OCI-LY1 (cell line): ENCODE results near the gene ENO4.

Experiments used
- H2AFZ ChIP-seq: fragments of 200-600 bp; sonication (generic), shearing (Covaris generic); 2 replicates; pipeline ENCODE4 v1.6.0; 2014; ENCODE audit warnings: antibody characterized with exemption, mild to moderate bottlenecking, low read length
- H3F3A ChIP-seq: fragments of 200-600 bp; sonication (generic), shearing (Covaris generic); 2 replicates; pipeline ENCODE4 v1.6.0; 2014; ENCODE audit warnings: mild to moderate bottlenecking, antibody characterized with exemption, low read length, moderate library complexity; ENCODE audit not compliant: insufficient read depth
- H3K27ac ChIP-seq: fragments of 200-600 bp; sonication (generic); 2 replicates; pipeline ENCODE4 v1.5.1; 2014; ENCODE audit warnings: low read length, mixed run types, mild to moderate bottlenecking, low read depth; ENCODE audit not compliant: poor library complexity, severe bottlenecking
- H3K27me3 ChIP-seq: fragments of 200-600 bp; sonication (generic); 2 replicates; pipeline ENCODE4 v1.6.0; 2014; ENCODE audit warnings: antibody characterized with exemption, mild to moderate bottlenecking, low read length, moderate library complexity; ENCODE audit not compliant: insufficient read depth
- H3K36me3 ChIP-seq: fragments of 200-600 bp; sonication (generic); 2 replicates; pipeline ENCODE4 v1.6.1; 2014; ENCODE audit warnings: mild to moderate bottlenecking, antibody characterized with exemption, low read length, moderate library complexity, mixed read lengths; ENCODE audit not compliant: insufficient read depth
- H3K4me1 ChIP-seq: fragments of 200-600 bp; sonication (generic); 2 replicates; pipeline ENCODE4 v1.5.1; 2014; ENCODE audit warnings: mild to moderate bottlenecking, low read length, moderate library complexity; ENCODE audit not compliant: insufficient read depth, severe bottlenecking
- H3K4me2 ChIP-seq: fragments of 200-600 bp; sonication (generic), shearing (Covaris generic); 2 replicates; pipeline ENCODE4 v1.6.1; 2014; ENCODE audit warnings: low read length
- H3K4me3 ChIP-seq: fragments of 200-600 bp; sonication (generic); 2 replicates; pipeline ENCODE4 v1.5.1; 2014; ENCODE audit warnings: low read length, low read depth, mild to moderate bottlenecking, mixed read lengths; ENCODE audit not compliant: poor library complexity, severe bottlenecking
- H3K79me2 ChIP-seq: fragments of 200-600 bp; shearing (Covaris generic); 2 replicates; pipeline ENCODE4 v1.6.1; 2016; ENCODE audit warnings: mixed run types, low read length, mixed read lengths; ENCODE audit not compliant: insufficient read depth
- H3K9ac ChIP-seq: fragments of 200-600 bp; sonication (generic), shearing (Covaris generic); 2 replicates; pipeline ENCODE4 v1.6.1; 2014; ENCODE audit warnings: mild to moderate bottlenecking, low read length, mixed read lengths
- H3K9me2 ChIP-seq: fragments of 200-600 bp; sonication (generic), shearing (Covaris generic); 2 replicates; pipeline ENCODE4 v1.6.1; 2014; ENCODE audit warnings: low read depth, mild to moderate bottlenecking, low read length, mixed read lengths
- H3K9me3 ChIP-seq: fragments of 200-600 bp; shearing (Covaris generic); 2 replicates; pipeline ENCODE4 v1.6.1; 2014; ENCODE audit warnings: low read length, mixed read lengths
- H4K20me1 ChIP-seq: fragments of 200-600 bp; sonication (generic), shearing (Covaris generic); 2 replicates; pipeline ENCODE4 v1.6.0; 2016; ENCODE audit warnings: mild to moderate bottlenecking, low read length; ENCODE audit not compliant: insufficient read depth
- EZH2 ChIP-seq: fragments of 200-600 bp; sonication (generic), shearing (Covaris generic); IDR thresholded peaks from 2 replicates; pipeline ENCODE4 v1.8.0; 2017; ENCODE audit warnings: borderline replicate concordance, mixed run types, mild to moderate bottlenecking, antibody characterized with exemption, low read length, moderate library complexity, mixed read lengths
- TF ChIP-seq, protein P1 (sequence below): fragments of 200-600 bp; sonication (generic), shearing (Covaris generic); IDR thresholded peaks from 2 replicates; pipeline ENCODE4 v1.5.1; 2017; ENCODE audit warnings: mild to moderate bottlenecking, antibody characterized with exemption, low read length, moderate library complexity, mixed read lengths

The ENO4 gene, protein sequence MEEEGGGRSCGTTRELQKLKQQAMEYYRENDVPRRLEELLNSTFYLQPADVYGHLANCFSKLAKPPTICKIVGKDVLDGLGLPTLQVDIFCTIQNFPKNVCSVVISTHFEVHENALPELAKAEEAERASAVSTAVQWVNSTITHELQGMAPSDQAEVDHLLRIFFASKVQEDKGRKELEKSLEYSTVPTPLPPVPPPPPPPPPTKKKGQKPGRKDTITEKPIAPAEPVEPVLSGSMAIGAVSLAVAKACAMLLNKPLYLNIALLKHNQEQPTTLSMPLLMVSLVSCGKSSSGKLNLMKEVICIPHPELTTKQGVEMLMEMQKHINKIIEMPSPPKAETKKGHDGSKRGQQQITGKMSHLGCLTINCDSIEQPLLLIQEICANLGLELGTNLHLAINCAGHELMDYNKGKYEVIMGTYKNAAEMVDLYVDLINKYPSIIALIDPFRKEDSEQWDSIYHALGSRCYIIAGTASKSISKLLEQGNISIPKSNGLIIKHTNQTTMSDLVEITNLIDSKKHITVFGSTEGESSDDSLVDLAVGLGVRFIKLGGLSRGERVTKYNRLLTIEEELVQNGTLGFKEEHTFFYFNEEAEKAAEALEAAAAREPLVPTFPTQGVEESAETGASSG

GRCh38 chr10:116849248-116850057 lies at the start of gene ENO4:
Gene ENO4 (plus strand): TSS chr10:116849499. CDS start chr10:116849567, 68 bp downstream.
- Histone ChIP-seq H3F3A (peaks cover 8% of the 10 kb centered on the region; the same call in 1 of the 2 replicates), H3K9ac (peak within 1 kb of the TSS; percentile 98), H3K27ac (peak within 1 kb of the TSS; percentile 100), H4K20me1 (no peaks in the 10 kb centered on the region), H2AFZ (no peak within 1 kb of the TSS), H3K4me1 (peaks cover 56% of the 10 kb centered on the region), H3K79me2 (peaks cover 8% of the 10 kb centered on the region; the same call in 1 of the 2 replicates), H3K4me2 (peak within 1 kb of the TSS; percentile 92), H3K9me3 (no peaks in the 10 kb centered on the region), H3K27me3 (no peaks in the 10 kb centered on the region), H3K9me2 (no peaks in the 10 kb centered on the region), H3K36me3 (peaks cover under 1% of the 10 kb centered on the region), H3K4me3 (peak within 1 kb of the TSS; percentile 91)
- TF ChIP-seq, protein P1, sequence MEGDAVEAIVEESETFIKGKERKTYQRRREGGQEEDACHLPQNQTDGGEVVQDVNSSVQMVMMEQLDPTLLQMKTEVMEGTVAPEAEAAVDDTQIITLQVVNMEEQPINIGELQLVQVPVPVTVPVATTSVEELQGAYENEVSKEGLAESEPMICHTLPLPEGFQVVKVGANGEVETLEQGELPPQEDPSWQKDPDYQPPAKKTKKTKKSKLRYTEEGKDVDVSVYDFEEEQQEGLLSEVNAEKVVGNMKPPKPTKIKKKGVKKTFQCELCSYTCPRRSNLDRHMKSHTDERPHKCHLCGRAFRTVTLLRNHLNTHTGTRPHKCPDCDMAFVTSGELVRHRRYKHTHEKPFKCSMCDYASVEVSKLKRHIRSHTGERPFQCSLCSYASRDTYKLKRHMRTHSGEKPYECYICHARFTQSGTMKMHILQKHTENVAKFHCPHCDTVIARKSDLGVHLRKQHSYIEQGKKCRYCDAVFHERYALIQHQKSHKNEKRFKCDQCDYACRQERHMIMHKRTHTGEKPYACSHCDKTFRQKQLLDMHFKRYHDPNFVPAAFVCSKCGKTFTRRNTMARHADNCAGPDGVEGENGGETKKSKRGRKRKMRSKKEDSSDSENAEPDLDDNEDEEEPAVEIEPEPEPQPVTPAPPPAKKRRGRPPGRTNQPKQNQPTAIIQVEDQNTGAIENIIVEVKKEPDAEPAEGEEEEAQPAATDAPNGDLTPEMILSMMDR: no peak
- TF ChIP-seq EZH2: no peak

DNA sequence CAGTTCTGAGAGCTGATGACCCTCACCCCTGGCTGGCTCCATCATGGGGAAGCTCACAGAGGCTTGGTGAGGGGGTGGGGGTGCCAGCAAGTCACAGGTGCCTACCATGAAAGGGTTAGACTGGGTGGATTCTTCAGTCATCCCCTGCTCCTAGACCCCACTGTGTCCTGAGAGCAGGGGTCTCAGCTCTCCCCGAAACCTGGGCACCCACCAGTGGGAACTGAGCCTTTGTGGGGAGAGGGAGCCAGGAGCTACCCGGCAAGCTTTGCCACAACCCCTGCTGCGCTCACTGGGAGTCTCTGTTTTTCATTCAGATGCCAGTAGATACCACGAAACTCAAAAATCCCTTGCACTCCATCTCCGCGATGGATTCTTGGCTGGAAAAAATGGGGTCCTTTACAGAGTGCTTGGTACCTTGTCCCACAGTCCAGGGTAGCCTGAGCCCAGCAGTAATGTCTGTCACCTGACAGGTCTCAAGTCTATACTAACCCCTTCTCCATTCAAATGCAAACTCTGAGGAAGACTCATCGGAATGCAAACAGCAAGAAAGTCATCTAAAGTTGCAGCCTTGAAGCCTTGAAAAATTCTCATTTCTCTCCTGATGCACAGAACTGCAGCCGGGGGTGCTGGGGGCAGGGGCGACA lies 48.9 kb upstream of the ENO4 start:
- Histone ChIP-seq H4K20me1 (no peaks in the 10 kb centered on the region), H3K27ac (no peak overlapping the region), H3K79me2 (no peaks in the 10 kb centered on the region), H3F3A (no peaks in the 10 kb centered on the region), H3K4me3 (no peak overlapping the region), H3K9ac (no peak overlapping the region), H3K4me2 (no peak overlapping the region), H3K9me3 (no peaks in the 10 kb centered on the region), H2AFZ (no peak overlapping the region), H3K4me1 (peaks cover 6% of the 10 kb centered on the region), H3K27me3 (peaks cover 5% of the 10 kb centered on the region; the same call in 1 of the 2 replicates), H3K36me3 (no peaks in the 10 kb centered on the region), H3K9me2 (no peaks in the 10 kb centered on the region)
- TF ChIP-seq EZH2: no peak
- TF ChIP-seq, protein P1: no peak

- TF ChIP-seq, protein P1: no peak
- no peak for TF ChIP-seq EZH2
- H3K36me3 ChIP-seq: no peaks in the 10 kb centered on the region
- H3K9ac ChIP-seq: no peak overlapping the region
- no peak overlapping the region for H3K27ac ChIP-seq
- H3F3A ChIP-seq: no peaks in the 10 kb centered on the region
- H3K4me2 ChIP-seq: no peak overlapping the region
- peaks cover 6% of the 10 kb centered on the region for H3K4me1 ChIP-seq
- H3K9me2 ChIP-seq: no peaks in the 10 kb centered on the region
- H3K9me3 ChIP-seq: no peaks in the 10 kb centered on the region
- no peaks in the 10 kb centered on the region for H4K20me1 ChIP-seq
- peaks cover 5% of the 10 kb centered on the region; the same call in 1 of the 2 replicates for H3K27me3 ChIP-seq
- no peak overlapping the region for H2AFZ ChIP-seq
- no peak overlapping the region for H3K4me3 ChIP-seq
- H3K79me2 ChIP-seq: no peaks in the 10 kb centered on the region
Observed at GRCh38 chr10:116801658-116802057, 47.6 kb upstream of the ENO4 start.
